C4-2B (cell line): ENCODE data around the gene CMBL.

Source experiments
- ZFX ChIP-seq: fragments of 450-650 bp; IDR thresholded peaks from 2 replicates; pipeline ENCODE4 v1.6.1; 2017
- TF ChIP-seq, protein P1 (sequence below): fragments of 450-650 bp; conservative IDR thresholded peaks from 2 replicates; pipeline ENCODE4 v1.5.1; 2017; ENCODE audit warnings: mild to moderate bottlenecking

DNA sequence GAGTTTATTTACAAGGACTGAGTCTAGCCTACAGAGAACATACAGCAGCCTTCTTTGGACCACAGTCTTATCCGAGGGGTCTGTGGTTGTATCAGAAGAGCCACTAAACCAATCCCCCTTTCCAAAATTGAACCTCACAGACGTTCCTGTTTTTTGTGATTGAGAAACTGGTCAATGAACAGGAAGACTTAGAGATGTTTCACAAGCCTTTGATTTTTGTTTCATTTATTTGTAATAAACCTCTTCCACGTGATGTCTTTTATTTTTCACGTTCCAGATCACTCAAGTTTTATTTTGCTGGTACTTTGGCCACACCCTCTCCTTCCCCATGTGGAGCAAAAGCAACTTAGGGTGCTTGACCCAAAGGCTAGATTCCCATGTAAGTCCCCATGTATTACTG lies 41.6 kb downstream of the CMBL start:
- TF ChIP-seq, protein P1, sequence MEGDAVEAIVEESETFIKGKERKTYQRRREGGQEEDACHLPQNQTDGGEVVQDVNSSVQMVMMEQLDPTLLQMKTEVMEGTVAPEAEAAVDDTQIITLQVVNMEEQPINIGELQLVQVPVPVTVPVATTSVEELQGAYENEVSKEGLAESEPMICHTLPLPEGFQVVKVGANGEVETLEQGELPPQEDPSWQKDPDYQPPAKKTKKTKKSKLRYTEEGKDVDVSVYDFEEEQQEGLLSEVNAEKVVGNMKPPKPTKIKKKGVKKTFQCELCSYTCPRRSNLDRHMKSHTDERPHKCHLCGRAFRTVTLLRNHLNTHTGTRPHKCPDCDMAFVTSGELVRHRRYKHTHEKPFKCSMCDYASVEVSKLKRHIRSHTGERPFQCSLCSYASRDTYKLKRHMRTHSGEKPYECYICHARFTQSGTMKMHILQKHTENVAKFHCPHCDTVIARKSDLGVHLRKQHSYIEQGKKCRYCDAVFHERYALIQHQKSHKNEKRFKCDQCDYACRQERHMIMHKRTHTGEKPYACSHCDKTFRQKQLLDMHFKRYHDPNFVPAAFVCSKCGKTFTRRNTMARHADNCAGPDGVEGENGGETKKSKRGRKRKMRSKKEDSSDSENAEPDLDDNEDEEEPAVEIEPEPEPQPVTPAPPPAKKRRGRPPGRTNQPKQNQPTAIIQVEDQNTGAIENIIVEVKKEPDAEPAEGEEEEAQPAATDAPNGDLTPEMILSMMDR, result no peak
- TF ChIP-seq ZFX, result no peak
